NCI-H510A (cell line): ENCODE measurements around the gene SULT1A4.
"Not testable (repeated sequence)": the region's sequence is repeated elsewhere in the genome, so short reads cannot be mapped to it uniquely, and the experiment has no call there.

ENCODE experiments used
- DNase-seq: peaks from one replicate; lab custom pipeline; 2025; lab: John Stamatoyannopoulos, UW

SULT1A4 gene

DNA sequence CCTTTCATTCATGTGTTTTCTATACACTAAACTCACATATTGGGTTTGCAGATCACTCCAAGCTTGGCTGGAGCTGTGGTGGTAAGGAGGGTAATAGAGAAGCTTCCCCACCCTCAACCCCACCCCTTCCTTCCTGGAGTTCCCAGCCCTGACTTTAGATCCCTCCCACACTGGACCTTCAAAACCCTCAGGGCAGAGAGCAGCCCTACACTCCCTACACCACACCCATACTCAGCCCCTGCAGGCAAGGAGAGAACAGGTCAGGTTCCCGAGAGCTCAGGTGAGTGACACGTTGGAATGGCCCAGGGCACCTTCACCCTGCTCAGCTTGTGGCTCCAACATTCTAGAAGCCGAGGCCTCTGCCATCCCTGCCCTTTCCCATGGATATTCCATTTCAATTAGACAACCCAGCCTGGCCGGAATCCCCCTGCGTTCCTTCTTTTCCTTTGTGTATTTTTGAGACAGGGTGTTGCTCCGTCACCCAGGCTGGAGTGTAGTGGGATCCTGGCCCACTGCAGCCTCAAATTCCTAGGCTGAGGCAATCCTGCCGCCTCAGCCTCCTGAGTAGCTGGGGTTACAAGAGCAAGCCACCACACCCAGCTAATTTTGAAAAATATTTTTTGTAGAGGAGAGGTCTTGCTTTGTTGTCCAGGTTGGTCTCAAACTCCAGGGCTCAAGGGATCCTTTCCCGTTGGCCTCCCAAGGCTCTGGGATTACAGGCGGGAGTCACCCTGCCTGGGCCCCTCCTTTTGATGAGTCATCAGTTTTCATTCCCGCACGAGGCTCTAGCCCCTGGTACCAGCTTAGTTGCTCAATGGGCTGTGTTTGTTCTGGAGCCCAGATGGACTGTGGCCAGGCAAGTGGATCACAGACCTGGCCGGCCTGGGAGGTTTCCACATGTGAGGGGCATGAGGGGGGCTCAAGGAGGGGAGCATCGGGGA, at the start of gene SULT1A4:
Gene SULT1A4 (plus strand): TSS at position 208 of the 941 bp plus-strand sequence. CDS start 1,473 bp downstream, outside the sequence.
- DNase-seq, result not testable (repeated sequence)

DNA sequence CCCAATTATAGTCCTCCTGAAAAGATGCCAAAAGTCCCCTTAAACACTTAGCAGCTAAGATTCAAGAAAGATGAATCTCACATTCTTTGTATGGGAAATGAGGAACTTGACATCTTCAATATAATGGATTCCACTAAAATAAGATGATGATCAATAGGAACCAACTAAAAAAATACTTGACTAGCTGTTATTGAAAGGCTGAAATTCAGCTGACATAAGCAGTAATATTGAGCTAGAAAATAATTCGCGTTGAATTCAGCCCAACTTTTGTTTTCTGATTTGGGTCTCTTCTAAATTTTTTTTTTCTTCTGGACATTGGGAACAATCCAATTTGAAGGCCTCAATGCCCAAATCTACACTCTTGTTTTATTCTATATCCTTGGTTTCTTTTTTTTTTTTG, 36.1 kb upstream of the SULT1A4 start:
- DNase-seq, result not testable (repeated sequence)

DNA sequence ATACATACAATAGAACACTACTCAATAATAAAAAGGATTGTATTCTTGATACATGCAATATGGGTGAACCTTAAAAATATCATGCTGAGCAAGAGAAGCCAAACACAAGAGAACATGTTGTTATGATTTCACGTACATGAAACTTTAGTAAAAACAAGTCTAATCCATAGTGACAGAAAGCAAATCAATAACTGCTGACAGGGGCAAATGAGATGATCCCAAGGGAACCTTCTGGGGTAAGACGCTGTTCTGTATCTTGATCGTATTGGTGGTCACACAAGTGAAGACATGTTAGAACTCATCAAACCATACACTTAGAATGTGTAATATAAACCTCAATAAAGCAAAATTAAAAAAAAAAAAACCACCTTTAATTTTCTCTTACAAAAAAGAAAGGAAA, 34.3 kb upstream of the SULT1A4 start:
- DNase-seq, result not testable (repeated sequence)

DNA sequence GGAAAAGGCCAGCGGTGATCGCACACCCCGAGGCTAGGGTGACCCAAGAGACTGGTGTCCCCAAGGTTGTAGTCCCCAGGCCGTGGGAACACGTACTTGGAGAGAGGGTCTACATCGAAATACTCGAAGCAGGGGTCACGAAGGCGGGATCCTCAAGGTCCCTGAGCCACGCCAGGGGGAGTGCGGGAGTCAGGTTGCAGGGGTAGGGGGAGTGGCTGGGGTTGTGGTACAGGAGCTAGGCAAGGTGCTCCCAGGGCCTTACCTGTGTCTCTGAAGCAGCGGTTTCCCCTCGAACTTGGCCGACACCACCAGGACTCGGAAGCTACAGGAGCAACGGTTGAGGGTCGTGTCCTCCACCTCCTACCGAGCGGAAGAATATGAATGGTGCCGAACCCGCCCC, 6.0 kb upstream of the SULT1A4 start:
- DNase-seq, result not testable (repeated sequence)

DNA sequence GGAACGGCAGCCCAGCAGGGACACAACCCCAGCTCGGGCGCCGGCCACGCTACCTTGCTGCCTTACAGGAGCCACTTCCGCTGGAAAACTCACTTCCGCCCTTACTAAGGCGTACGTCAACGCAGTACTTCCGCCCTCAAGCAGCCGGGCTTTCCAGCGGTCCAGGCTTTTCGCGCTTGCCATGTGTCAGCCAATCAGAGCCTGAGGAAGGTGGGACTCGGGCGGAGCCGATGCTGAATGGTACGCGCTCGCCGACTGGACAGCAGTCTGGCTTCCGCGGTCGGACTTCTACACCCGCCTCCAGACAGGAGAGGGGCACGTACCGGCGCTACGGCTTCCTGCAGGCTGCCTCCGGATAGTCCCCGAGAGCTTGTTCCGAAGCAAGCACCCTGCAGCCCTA, 5.4 kb upstream of the SULT1A4 start, which contains the start of the genes BOLA2 and SLX1B:
Gene BOLA2 (minus strand): TSS at position 83 of the 400 bp plus-strand sequence. CDS start 98 bp downstream, outside the sequence.
Gene SLX1B (plus strand): TSS at position 265 of the 400 bp plus-strand sequence.
- DNase-seq, result not testable (repeated sequence)

DNA sequence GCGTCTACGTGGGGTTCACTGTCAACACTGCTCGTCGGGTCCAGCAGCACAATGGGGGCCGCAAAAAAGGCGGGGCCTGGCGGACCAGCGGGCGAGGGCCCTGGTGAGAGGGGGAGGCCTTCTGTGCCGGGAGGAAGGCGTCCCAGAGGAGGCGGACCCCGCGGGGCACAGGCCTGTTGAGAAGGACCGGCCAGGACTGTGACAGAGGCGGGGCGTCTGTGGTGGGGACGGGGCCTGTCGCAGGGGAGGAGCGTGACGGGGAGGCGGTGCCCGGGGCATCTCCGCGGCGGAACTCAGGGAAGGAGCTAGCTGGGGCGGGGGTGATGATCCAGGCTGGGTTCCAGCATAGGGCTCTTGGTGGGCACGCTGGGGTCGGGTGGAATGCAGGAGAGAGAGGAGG, 4.9 kb upstream of the SULT1A4 start:
- not testable (repeated sequence) for DNase-seq

DNA sequence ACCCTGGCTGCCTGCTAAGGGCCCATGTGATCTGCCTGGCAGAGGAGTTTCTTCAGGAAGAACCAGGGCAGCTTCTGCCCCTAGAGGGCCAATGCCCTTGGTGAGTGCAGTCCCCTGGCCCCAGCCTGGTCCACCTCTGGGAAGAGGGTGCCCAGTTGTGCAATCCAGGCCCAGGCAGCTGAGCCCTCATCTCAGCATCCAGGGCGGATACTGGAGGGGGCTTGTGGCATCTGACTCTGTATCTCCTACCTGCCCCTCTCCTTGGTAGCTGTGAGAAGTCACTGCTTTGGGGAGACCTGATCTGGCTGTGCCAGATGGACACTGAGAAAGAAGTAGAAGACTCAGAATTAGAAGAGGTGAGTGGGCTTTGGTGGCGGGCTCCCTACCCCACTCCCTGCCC, 2.1 kb upstream of the SULT1A4 start:
- DNase-seq, result not testable (repeated sequence)

DNA sequence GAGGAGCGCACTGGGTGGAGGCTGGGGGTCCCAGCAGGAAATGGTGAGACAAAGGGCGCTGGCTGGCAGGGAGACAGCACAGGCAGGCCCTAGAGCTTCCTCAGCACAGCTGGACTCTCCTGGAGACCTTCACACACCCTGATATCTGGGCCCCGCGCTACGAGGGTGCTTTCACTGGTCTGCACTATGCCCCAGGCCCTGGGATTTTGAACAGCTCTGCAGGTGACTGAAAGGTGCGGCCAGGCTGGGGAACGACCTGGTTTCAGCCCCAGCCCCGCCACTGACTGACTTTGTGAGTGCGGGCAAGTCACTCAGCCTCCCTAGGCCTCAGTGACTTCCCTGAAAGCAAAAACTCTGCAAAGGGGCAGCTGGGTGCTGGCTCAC, 926 bp downstream of the SULT1A4 start:
- DNase-seq, result not testable (repeated sequence)

DNA sequence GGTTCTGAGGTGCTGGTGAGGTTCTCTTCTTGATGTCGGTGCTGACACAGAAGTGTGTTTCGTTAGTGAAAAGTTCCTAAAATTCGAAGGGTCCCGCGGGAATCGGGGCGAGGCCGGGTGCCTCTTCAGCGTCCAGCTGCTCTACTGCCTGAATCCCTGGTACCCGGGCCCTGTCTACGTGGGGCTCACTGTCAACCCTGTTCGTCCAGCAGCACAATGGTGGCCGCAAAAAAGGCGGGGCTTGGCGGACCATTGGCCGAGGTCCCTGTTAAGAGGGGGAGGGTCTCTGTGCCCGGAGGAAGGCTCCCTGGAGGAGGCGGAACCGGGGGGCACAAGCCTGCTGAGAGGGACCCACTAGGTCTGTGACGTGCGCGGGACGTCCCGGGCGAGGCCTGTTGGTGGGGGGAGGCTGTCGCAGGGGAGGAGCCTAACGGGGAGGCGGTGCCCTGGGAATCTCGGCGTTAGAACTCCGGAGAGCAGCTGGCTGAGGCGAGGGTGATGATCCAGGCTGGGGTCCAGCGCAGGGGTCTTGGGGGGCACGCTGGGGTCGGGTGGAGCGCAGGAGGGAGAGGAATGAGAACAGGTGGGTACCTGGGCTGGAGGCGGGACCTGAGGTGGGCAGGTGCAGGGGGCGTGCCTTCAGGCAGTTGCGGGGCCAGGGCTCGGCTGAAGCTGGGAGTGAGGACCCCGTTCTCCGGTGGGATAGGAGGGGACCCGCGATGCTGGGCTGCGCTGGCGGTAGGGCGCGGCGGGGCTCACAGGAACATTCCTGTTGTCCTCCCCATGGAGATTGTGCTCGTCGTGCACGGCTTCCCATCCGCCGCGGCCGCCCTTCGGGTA, 6.5 kb downstream of the SULT1A4 start:
- DNase-seq, result not testable (repeated sequence)

DNA sequence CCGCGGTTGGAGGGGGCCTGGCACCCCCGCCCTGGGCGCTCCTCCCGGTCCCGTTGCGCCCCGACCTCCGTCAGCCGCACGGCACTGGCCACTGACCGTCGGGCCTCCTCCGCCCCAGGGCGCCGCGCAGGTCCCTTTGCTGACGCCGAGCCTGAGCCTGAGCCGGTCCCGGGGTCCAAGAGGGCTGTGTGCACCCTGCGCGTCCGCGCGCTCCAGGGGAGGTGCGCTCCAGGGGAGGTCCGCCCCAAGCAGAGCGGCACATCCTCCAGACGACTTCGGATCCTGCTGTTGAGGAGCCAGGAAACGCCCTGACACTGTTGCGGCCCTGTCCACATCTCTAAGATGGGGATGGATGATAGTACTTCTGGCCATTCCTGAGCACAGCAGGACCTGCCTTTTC, 7.2 kb downstream of the SULT1A4 start:
- DNase-seq, result not testable (repeated sequence)

DNA sequence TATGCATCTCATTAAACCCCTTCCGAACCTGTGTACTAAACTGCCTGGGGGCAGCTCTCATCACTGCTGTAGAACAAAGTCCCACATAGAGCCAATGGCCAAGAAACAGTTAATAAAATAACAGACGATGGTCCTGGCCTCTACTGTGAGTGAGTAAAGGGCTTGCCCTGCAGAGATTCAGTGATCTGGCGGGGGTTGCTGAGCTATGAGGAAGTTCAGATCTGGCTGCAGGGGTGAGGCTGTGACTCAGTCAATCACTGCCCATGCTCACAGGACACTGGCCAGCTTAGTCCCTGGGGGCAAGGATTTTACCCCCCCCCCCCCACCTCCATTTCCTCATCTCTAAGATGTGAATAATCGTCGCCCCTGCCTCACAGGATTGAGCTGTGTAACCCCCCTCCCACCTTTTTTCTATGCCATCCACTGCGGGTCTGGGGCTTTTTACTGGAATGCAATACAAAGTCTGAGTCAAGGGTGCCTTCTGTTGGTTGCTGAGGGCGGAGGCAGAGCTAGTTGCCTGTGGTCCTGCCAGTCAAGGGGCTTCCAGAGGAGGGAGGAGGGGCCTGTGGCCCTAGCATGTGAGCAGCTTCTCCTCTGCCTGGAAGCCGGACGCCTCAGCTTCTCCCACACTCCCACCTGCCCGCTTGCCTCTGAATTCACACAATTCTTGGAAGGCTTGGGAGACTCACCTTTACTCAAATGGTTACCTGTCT, 8.1 kb downstream of the SULT1A4 start:
- not testable (repeated sequence) for DNase-seq

DNA sequence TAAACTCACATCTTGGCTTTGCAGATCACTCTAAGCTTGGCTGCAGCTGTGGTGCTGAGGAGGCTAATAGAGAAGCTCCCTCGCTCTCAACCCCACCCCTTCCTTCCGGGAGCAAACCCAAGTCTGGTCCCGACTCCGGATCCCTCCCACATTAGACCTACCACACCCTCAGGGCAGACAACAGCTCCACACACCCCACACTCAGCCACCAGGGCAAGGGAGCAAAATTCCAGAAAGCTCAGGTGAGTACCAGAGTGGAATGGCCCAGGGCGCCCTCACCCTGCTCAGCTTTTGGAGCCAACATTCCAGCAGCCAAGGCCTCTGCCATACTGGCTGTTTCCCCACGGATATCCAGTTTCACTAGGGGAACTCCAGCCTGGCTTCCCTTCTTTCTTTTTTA, 9.9 kb downstream of the SULT1A4 start:
- DNase-seq, result not testable (repeated sequence)

DNA sequence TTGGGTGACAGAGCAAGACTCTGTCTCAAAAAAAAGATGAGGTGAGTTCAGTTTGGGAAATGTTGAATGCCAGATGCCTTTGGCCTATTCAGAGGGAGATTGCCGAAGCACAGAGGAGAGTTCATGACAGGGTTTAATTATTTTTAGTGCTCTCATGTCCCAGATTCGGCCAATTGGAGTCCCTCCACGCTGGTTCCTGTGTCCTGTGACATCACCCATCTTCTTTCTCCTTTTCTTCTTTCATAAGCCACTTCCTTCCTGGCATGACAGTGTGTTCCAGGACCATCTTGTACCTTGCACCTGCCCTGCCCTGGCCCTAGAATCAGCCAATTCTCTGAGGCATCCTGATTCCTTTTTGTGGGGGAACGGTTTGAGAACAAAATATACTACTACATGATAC, 12.4 kb downstream of the SULT1A4 start:
- DNase-seq, result not testable (repeated sequence)

DNA sequence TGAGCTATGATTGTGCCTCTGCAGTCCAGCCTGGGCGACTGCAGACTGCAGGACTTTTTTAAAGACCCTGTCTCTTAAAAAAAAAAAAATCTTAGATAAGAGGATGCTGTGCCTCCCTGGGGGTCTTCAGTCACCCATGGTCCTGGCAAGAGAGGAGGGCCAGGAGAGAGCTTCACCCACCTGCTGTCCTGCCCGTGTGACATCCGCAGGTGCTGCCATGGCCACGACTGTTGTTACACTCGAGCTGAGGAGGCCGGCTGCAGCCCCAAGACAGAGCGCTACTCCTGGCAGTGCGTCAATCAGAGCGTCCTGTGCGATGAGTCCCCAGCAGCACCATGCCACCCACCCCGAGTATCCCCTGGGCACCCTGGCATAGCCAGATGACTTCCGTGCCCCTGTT, 22.6 kb downstream of the SULT1A4 start:
- DNase-seq, result not testable (repeated sequence)

DNA sequence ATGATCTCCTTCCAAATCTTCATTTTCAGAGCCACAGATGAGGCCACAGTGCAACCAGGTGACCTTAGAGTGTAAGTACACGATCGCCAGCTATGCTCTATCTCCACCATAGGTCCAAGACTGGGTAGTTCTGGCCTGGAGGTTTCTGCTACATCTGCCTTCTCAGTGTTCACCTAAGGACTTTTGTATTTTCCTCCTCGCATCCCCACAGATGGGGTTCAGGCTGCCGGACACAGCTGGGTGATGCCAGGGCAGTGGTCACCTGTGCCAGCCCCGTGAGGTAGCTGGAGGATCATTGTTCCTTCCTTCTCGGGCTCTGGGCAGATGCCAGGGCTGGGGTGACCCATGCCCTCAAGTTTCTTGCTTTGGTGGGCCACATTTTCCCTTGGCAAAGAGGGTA, 46.6 kb downstream of the SULT1A4 start, which contains the start of gene NPIPB12:
Gene NPIPB12 (minus strand): TSS at position 101 of the 400 bp plus-strand sequence.
- DNase-seq, result not testable (repeated sequence)
